Vagina (tissue), 2 donors: ENCODE results near the gene ESPNL. TPM values are rescaled to one million over a fixed set of nuclear protein-coding genes. Genes with fewer than 3 reads are reported as not detected.

Experiments
- DNase-seq, 2 donors: peaks; one replicate each; pipeline ENCODE4 v3.0.0-alpha.2; 2017; ENCODE audit errors: extremely low spot score in 2 of 2
- H3K27ac ChIP-seq: fragments of 200-600 bp; sonication (generic); one replicate; pipeline ENCODE4 v1.5.1; 2019
- H3K27me3 ChIP-seq: fragments of 200-600 bp; sonication (generic); one replicate; pipeline ENCODE4 v1.5.1; 2019
- H3K36me3 ChIP-seq, 2 donors: fragments of 200-600 bp; sonication (generic); one replicate each; pipeline ENCODE4 v1.5.1; 2017 to 2019
- H3K4me1 ChIP-seq: fragments of 200-600 bp; sonication (generic); one replicate; pipeline ENCODE4 v1.5.1; 2019
- H3K4me3 ChIP-seq, 2 donors: fragments of 200-600 bp; sonication (generic); 1 replicate in 1 of 2; 2 replicates in 1 of 2; pipeline ENCODE4 v1.5.1; 2016 to 2019
- H3K9me3 ChIP-seq: fragments of 200-600 bp; sonication (generic); one replicate; pipeline ENCODE4 v1.5.1; 2019
- POLR2A ChIP-seq, 2 donors: fragments of 450-650 bp; IDR thresholded peaks; one replicate each; pipeline ENCODE4 v1.6.1; 2017; ENCODE audit warnings: antibody characterized with exemption in 2 of 2, mild to moderate bottlenecking in 2 of 2, moderate library complexity in 2 of 2
- POLR2AphosphoS5 ChIP-seq, 2 donors: sonication (generic); formaldehyde crosslinking; IDR thresholded peaks; one replicate each; pipeline ENCODE4 v1.9.0; 2017; ENCODE audit warnings: antibody characterized with exemption in 2 of 2, mild to moderate bottlenecking in 2 of 2, low read depth in 1 of 2; ENCODE audit not compliant: insufficient read depth in 1 of 2
- intact Hi-C: fragments of 100-400 bp; cut with DNase I; formaldehyde crosslinking; loops from one replicate; pipeline ENCODE4 v1.15.1; 2023
- total RNA-seq: library from RNA; depleted of rRNA; stranded (reverse); fragments of >200 nt; gene quantifications from one replicate; pipeline ENCODE4 v1.2.3, GENCODE V29; 2016
- TF ChIP-seq, protein P1 (sequence below), 3 experiments: fragments of 450-650 bp in 2 of 3; fragments of 200-600 bp in 1 of 3; sonication (generic) in 1 of 3; IDR thresholded peaks; one replicate each; pipeline ENCODE4 v1.5.1; 2017 to 2019; ENCODE audit warnings: antibody characterized with exemption in 3 of 3, mild to moderate bottlenecking in 2 of 3, moderate library complexity in 2 of 3

ESPNL gene
- total RNA-seq, 1 donor from 2014 or later: 0.74 TPM

DNA sequence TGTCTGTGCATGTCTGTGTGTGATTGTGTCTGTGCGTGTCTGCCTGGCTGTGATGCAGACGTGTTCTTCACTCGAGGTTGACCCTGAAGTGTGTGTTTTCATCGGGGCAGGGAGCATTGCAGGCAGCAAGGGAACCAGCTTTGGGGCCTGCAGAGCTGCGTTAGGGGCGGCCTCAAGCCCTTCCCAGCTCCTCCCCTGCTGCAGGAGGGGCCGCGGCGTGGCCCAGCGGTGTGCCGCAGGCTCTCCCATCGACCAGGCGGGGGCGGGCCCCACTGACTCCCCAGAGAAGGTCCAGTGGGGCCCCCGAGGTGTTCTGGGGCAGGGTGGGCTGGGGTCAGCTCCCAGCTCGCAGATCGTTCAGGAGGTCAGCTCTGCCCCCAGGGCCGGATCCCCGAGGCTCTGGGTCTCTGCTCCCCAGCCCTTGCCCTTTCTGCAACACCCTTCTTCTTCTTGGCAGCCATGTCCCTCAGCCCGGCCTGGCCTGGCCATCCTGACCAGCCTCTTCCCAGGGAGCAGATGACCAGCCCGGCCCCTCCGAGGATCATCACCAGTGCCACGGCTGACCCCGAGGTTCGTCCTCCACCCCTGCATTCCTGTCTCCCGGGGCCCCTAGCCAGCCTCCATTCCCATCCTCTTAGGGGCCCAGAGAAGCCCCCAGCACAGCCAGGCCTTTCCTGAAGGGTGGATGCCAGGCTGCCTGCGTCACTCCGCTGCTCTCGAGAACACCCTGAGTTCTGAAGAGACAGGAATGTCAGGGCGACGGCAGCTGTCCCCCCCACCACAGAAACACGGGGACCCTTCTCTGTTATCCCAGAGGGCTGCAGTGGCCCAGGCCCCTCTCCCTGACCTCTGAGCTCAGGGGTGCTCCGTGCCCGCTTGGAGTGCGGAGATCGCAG lies 27.3 kb downstream of the ESPNL start:
- no peak for DNase-seq
- TF ChIP-seq POLR2AphosphoS5 (IDR thresholded peaks at IDR 0.05; ENCODE audit: insufficient read depth in 1 of 2, low read depth in 1 of 2) (no peak), POLR2A (IDR thresholded peaks at IDR 0.05) (no peak)
- TF ChIP-seq, protein P1, sequence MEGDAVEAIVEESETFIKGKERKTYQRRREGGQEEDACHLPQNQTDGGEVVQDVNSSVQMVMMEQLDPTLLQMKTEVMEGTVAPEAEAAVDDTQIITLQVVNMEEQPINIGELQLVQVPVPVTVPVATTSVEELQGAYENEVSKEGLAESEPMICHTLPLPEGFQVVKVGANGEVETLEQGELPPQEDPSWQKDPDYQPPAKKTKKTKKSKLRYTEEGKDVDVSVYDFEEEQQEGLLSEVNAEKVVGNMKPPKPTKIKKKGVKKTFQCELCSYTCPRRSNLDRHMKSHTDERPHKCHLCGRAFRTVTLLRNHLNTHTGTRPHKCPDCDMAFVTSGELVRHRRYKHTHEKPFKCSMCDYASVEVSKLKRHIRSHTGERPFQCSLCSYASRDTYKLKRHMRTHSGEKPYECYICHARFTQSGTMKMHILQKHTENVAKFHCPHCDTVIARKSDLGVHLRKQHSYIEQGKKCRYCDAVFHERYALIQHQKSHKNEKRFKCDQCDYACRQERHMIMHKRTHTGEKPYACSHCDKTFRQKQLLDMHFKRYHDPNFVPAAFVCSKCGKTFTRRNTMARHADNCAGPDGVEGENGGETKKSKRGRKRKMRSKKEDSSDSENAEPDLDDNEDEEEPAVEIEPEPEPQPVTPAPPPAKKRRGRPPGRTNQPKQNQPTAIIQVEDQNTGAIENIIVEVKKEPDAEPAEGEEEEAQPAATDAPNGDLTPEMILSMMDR (IDR thresholded peaks at IDR 0.05): no peak
- H3K36me3 ChIP-seq: no peaks in the 10 kb centered on the region
- peak overlapping the region in 1 of 2 donors; percentile 15 for H3K4me3 ChIP-seq
- H3K27ac ChIP-seq: no peak overlapping the region
- peaks cover 6% of the 10 kb centered on the region for H3K4me1 ChIP-seq
- no peaks in the 10 kb centered on the region for H3K9me3 ChIP-seq
- H3K27me3 ChIP-seq: no peaks in the 10 kb centered on the region
- intact Hi-C loops: no loop called here

DNA sequence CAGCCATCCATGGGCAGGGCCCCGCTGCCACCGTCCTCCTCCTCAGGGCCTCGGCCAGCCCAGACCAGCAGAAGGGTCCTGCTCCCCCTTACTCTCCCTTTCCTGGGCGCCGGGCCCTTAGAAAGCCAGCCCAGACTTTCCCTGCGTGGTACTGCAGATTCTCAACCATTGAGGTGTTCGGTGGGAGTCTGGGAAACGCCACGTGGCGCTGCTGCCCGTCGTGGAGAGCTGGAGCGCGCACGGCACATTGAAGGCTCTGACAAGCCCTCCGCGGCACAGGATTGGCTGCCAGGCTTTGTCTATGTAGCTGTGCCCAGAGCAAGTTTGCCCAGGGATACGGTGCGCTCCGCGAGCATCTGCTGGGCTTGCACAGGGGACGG lies 27.9 kb downstream of the ESPNL start:
- DNase-seq: no peak
- TF ChIP-seq, protein P1 (IDR thresholded peaks at IDR 0.05): no peak
- TF ChIP-seq POLR2AphosphoS5 (IDR thresholded peaks at IDR 0.05; ENCODE audit: insufficient read depth in 1 of 2, low read depth in 1 of 2): no peak

DNA sequence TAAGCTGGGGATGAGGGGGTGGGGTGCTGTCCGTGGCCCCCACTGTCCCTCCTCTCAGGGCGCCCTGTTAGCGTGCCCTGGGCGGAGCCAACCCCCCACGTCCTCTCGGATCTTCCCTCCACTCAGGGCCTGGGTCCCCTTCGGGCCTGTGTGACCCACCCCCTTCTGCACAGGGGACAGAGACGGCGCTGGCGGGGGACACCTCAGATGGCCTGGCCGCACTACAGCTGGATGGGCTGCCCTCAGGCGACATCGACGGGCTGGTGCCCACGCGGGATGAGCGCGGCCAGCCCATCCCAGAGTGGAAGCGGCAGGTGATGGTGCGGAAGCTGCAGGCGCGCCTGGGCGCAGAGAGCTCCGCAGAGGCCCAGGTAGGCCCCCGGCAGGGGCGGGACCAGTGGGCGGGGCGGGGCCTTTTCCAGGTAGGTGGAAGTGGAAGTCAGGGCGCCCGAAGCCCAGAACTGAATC lies 28.4 kb downstream of the ESPNL start:
- Histone ChIP-seq H3K9me3 (no peaks in the 10 kb centered on the region), H3K36me3 (no peaks in the 10 kb centered on the region), H3K4me3 (no peak overlapping the region), H3K4me1 (peaks cover 6% of the 10 kb centered on the region), H3K27ac (no peak overlapping the region), H3K27me3 (no peaks in the 10 kb centered on the region)
- DNase-seq: no peak
- intact Hi-C loops: no loop called here
- TF ChIP-seq, protein P1 (IDR thresholded peaks at IDR 0.05): no peak
- no peak for TF ChIP-seq POLR2AphosphoS5 (IDR thresholded peaks at IDR 0.05; ENCODE audit: insufficient read depth in 1 of 2, low read depth in 1 of 2)
- no peak for TF ChIP-seq POLR2A (IDR thresholded peaks at IDR 0.05)

More for the DNA sequence above, 27.9 kb downstream of the ESPNL start:
- no peak overlapping the region for H3K4me3 ChIP-seq
- no peaks in the 10 kb centered on the region for H3K36me3 ChIP-seq
- no peaks in the 10 kb centered on the region for H3K9me3 ChIP-seq
- H3K4me1 ChIP-seq: peaks cover 6% of the 10 kb centered on the region
- intact Hi-C loops: no loop called here
- no peak overlapping the region for H3K27ac ChIP-seq
- H3K27me3 ChIP-seq: no peaks in the 10 kb centered on the region

DNA sequence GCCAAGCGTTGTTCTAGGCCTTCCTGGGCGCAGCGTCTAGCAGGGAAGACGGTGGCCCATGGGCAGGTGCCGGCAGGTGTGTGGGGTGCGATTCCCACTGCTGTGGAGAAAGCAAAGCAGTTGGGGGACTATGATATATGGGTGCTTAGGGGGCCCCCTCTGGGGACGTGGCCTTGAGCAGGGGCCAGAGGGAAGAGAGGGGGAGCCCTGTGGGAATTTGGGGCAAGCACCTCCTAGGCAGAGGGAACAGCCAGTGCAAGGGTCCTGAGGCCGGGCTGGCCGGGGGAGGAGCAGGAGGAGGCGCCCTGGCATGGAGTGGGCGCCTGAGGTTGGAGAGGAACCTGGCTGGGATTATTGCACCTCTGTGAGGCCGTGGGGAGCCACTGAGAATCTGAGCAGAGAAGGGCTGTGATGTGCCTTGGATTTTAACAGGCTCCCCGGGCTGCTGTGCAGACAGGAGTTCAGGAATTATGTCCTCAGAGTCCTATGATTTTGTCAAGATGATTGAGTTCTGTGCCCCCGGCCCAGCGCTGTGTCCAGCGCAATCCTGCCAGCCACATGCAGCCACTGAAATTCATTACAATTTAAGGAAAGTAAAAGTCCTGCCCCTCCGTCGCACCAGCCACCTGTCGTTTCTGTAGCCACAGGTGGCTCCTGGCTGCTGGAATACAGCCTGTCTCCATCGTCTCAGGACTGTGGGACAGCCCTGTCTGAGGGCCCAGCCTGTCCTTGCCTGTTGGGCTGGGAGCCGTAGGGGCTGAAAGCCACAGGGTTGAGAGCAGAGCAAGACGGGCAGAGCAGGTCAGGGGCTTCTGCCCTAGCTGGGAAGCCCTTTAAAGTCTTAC lies 29.2 kb downstream of the ESPNL start:
- no peaks in the 10 kb centered on the region for H3K27me3 ChIP-seq
- intact Hi-C loops: no loop called here
- DNase-seq: no peak
- peaks cover 6% of the 10 kb centered on the region for H3K4me1 ChIP-seq
- no peak overlapping the region for H3K27ac ChIP-seq
- H3K36me3 ChIP-seq: no peaks in the 10 kb centered on the region
- no peak overlapping the region for H3K4me3 ChIP-seq
- H3K9me3 ChIP-seq: no peaks in the 10 kb centered on the region
- TF ChIP-seq, protein P1 (IDR thresholded peaks at IDR 0.05): no peak
- TF ChIP-seq POLR2A (IDR thresholded peaks at IDR 0.05): no peak
- no peak for TF ChIP-seq POLR2AphosphoS5 (IDR thresholded peaks at IDR 0.05; ENCODE audit: insufficient read depth in 1 of 2, low read depth in 1 of 2)
